Right kidney (tissue), 1 donor: ENCODE measurements around the gene BCAS3.
A peak's percentile ranks its signal among the peaks of the same experiment; 100 is the strongest.
"Not testable (repeated sequence)": the region's sequence is repeated elsewhere in the genome, so short reads cannot be mapped to it uniquely, and the experiment has no call there.

ENCODE experiments used
- DNase-seq: peaks from one replicate; pipeline ENCODE4 v3.0.0-alpha.2; 2016

The BCAS3 gene

DNA sequence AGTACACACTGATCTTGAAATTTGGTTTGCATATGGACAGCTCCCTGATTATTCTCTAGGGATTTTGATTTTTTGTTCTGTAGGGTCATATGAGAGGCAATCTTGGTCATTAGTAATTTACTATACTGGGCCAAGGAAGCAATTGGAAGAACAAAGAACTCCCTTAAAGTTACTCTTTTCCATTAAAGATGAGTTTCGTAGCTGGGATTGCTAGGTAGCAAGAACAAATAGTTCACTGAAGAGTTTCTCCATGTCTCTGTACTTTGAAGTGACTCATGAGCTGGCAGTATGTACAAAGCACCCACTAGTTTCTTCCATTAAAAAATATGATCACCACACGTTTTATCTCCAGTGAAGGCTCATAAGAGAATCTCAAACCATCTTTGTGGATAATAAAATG is 6.2 kb upstream of the BCAS3 start:
- no peak for DNase-seq

DNA sequence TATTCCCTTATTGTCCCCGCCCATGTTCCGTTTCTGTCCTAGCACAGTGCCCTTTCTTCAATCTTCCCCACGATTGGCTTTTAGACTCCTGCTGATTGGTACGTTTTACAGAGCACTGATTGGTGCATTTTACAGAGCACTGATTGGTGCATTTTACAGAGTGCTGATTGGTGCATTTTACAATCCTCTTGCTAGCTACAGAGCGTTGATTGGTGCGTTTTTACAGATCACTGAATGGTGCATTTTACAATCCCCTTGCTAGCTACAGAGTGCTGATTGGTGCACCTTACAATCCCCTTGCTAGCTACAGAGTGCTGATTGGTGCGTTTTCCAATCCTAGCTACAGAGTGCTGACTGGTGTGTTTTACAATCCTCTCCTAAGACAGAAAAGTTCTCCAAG is 3.0 kb upstream of the BCAS3 start:
- not testable (repeated sequence) for DNase-seq

GRCh38 chr17:60675997-60676396 is 1.7 kb upstream of the BCAS3 start:
- no peak for DNase-seq

GRCh38 chr17:60676758-60677307 is 818 bp upstream of the BCAS3 start:
- no peak for DNase-seq

GRCh38 chr17:60678118-60678444 is 430 bp downstream of the BCAS3 start:
- no peak for DNase-seq

GRCh38 chr17:60679287-60679686 is 1.6 kb downstream of the BCAS3 start:
- DNase-seq: no peak

- DNase-seq: no peak
Observed at GRCh38 chr17:60680754-60681153, 3.1 kb downstream of the BCAS3 start.

DNA sequence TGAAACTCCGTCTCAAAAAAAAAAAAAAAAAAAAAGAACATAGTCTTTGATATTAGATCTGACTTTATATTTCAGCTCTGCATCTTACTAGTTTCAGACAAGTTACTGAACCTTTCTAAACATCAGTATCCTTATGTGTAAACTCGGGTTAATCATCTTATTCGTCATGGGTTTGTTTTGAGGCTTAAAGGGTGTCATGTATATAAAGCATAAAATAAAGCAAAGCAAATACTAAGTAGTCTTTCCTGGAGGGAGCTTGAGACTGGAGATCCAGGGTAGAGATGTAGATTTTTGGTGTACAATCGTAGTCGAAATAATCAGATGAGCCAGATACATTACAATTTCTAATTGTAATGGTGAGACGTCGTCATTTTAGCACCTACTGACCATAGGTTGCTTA is 7.8 kb downstream of the BCAS3 start:
- no peak for DNase-seq

DNA sequence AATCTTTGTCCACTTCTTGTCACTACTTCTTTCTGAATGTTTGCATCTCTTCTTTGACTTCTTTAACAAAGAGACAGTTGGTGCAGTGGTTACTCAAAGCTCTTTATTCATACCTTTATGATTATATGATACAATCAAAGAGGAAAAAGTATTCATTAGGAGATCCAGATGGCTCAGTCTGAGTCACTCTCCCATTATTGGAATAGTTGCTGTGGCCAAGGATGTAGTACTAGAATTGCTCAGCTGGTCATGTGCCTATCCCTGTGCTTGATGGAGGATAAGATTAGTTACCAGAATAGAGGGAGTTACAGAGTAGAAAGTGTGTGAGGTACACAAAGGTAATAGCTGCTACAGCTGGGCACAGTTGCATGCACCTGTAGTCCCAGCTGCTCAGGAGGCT is 18.3 kb downstream of the BCAS3 start:
- DNase-seq: no peak

DNA sequence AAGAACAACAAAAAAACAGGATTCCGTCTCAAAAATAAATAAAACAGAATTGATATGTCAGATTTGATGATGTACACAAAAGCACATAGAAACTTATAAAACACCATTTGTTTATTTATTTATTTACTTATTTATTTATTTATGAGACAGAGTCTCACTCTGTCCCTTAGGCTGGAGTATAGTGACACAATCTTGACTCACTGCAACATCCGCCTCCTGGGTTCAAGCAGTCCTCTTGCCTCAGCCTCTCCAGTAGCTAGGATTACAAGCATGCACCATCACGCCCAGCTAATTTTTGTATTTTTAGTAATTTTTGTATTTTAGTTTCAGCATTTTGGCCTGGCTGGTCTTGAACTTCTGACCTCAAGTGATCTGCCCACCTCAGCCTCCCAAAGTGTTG is 21.4 kb downstream of the BCAS3 start:
- no peak for DNase-seq

DNA sequence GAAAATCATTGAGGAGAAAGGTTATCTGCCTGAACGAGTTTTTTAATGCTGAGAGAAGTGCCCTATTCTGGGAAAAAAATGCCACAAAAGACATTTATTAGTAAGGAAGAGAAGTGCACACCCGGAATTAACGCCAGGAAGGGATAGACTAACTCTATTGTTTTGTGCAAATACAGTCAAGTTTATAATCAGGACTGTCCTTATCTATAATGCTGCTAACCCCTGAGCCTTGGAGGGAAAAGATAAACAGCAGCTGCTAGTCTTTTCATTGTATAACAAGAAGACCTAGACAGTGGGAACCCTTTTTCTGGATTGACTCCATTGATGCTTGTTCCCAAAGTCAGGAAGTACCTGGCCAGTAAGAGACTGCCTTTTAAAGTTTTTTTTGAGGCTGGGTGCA is 26.5 kb downstream of the BCAS3 start:
- no peak for DNase-seq

GRCh38 chr17:60712675-60713074 is 35.0 kb downstream of the BCAS3 start:
- DNase-seq: no peak

DNA sequence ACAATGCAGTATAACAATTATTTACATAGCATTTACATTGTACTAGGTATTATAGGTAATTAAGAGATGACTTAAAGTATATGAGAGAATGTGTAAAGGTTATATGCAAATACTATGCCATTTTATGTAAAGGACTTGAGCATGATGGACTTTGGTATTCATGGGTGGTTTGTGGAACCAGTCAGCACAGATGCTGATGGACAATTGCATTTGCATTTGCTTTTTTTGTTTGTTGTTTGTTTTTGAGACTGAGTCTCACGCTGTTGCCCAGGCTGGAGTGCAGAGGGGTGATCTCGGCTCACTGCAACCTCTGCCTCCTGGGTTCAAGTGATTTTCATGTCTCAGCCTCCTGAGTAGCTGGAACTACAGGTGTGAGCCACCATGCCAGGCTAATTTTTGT is 36.0 kb downstream of the BCAS3 start:
- no peak for DNase-seq

DNA sequence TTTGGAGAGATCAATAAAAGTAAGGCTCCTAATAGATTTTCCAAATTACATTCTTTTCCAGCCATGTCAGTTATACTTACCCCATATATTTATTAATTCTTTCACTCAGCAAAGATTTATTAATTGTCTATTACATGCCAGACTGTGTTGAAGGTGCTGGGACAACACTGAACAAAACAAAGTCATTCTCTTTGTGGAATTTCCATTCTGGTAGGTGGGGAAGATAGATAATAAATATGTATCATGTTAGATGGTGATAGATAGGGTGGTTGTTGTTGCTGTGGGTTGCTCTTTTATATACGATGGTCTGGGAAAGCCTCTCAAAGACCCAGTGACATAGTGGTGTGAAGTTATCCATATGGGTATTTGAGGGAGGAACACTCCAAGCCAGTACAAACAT is 39.1 kb downstream of the BCAS3 start:
- no peak for DNase-seq

DNA sequence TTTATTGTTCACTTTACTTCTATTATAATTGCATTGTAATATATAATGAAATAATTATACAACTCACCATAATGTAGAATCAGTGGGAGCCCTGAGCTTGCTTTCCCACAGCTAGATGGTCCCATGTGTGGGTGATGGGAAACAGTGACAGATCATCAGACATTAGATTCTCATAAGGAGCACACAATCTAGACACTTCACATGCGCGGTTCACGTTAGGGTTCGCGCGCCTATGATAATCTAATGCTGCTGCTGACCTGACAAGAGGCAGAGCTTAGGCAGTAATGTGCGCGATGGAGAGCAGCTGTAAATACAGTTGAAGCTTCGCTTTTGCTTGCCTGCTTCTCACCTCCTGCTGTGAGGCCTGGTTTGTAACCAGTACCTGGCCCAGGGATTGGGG is 40.2 kb downstream of the BCAS3 start:
- no peak for DNase-seq

DNA sequence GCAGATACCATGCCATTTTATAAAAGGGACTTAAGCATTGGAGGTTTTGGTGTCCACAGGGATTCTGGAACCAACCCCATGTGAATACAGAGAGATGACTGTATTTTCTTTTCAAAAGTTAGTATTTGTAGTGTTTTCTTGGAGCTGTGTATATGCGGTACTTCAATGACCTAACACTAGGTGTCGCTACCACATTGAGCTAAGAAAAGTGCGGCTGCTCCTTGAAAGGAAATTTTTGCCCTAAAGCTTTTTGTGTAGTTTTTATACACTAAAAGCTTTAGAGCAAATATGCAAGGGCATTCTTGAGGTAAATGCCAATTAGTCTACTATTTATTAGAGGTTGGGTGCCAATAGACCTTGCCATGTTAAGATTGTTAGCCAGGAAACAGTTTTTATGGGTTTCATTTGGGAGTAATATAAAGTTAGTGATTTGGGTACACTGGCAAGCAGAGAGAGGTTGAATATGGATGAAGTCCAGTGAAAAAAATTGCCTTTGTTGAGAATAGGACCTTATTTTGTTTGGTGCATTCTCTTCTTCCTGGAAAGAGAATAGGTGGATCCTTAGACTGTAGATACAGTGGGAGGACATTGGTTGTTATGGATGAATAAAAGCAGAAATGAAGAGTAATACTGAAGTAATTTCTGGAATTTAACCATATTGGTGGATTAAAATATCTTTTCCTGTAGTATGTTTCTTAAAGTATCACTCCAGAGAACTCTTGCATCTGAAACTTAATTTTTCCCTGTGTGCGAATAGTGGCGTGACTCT is 43.3 kb downstream of the BCAS3 start:
- peak; percentile 29 for DNase-seq

DNA sequence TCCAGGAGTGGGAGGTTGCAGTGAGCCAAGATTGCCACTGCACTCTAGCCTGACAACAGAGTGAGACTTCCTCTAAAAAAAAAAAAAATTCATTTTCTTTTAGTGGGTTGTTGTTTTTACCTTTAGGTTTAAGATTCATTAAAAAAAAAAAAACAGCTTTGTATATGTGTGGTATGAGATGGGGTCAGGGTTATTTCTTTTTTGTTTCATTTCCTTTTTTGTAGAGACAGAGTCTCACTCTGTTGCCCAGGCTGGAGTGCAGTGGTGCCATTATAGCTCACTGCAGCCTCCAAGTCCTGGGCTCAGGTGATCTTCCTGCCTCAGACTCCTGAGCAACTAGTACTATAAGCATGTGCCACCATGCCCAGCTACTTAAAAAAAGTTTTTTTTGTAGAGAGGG is 47.0 kb downstream of the BCAS3 start:
- no peak for DNase-seq

DNA sequence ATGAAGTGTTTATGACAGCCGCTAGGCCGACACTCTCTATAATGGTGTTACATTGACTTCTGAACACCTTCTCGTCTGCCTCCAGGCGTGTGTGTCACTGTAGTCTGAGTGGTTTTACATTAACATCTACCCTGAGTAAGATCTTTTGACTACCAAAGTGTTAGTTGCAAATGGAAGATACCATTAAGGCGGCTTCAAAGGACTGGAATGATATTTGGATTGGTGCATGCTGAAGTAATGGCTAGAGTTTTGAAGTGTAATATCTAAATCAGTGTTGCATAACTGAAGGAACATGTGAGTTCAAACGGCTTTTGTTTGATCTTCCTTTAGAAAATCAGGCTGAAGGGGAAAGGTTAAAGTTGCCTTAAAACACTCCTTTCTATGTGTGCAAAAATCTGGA is 52.2 kb downstream of the BCAS3 start:
- DNase-seq: no peak

- DNase-seq: no peak
Observed at GRCh38 chr17:60730273-60730672, 52.6 kb downstream of the BCAS3 start.

DNA sequence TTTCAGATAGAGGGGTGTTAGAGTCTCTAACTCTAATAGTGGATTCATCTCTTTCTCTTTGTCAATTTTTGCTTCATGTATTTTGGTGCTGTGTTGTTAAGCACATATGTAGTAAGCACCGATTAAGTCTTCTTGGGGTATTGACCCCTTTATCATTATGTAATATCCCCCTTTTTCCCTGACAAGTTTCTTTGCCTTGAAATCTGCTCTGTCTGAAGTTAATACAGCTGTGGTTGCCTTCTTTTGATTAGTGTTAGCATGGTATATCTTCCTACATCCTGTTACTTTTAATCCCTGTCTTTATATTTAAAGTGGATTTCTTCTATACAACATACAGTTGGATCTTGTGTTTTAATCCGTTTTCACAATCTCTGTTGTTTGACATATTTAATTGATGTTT is 60.6 kb downstream of the BCAS3 start:
- no peak for DNase-seq

DNA sequence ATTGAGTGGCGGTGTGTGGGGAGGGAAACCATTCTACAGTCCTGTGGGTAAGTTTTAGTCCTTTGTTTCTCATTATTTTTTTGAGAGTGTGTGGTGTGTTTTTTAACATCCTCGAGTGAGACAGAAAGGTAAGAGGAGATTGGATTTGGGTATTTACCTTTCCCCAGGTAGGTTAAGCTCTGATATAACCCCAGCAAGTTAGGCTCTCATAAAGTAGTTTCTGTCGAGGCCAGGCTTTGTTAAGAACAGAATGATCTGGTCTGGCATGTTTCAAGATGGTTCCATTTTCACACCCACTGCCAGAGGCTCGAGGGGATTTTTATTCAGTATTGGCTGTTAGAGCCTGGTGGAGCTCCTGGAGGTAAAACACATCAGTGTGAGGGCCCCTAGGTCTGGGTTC is 62.9 kb downstream of the BCAS3 start:
- DNase-seq: no peak

DNA sequence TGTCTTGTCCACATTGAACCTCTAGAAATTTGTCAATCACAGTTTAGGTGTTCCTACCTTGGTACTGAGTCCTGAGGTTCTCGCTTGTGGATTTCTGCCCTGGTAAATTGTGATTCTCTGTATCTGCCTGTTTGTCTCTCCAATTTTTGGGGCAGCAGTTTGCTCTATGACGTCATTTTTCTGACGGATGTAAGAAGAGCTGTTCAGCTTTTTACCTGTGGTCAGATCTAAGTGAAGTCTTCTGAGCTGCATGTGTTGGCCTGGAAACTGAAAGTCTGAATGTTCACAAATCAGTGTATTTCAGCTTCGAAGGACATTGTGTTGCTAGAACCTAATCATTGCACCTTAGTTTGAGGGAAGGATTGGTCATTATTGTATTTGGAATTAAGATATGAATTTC is 63.4 kb downstream of the BCAS3 start:
- DNase-seq: no peak

GRCh38 chr17:60743282-60743681 is 65.6 kb downstream of the BCAS3 start:
- DNase-seq: no peak

GRCh38 chr17:60743799-60744198 is 66.1 kb downstream of the BCAS3 start:
- peak; percentile 43 for DNase-seq
